CD4-positive, alpha-beta memory T cell (primary cell): ENCODE data around the gene STAT3. TPM values are rescaled to one million over a fixed set of nuclear protein-coding genes. Genes with fewer than 3 reads are reported as not detected.
"Not testable (repeated sequence)": the region's sequence is repeated elsewhere in the genome, so short reads cannot be mapped to it uniquely, and the experiment has no call there.

ENCODE experiments used
- CTCF ChIA-PET: fragments of 350-600 bp; sonication (Branson Sonifier 250); formaldehyde crosslinking; loops from one replicate; lab custom pipeline; 2021; ENCODE audit warnings: inconsistent platforms; ENCODE audit not compliant: partially characterized antibody; lab: Charles Lee
- POLR2A ChIA-PET: fragments of 350-600 bp; sonication (Branson Sonifier 250); formaldehyde crosslinking; loops from one replicate; lab custom pipeline; 2021; ENCODE audit not compliant: partially characterized antibody; lab: Charles Lee
- DNase-seq, 5 donors: peaks; one replicate each; pipeline versions ENCODE4 v3.0.0 to v3.0.0-alpha.2; 2020 to 2022; ENCODE audit warnings: mixed read lengths in 1 of 5
- H3K27ac ChIP-seq: one replicate; pipeline ENCODE4 v1.7.0; 2013; ENCODE audit warnings: low read depth, low read length
- H3K27me3 ChIP-seq: 2 replicates; pipeline ENCODE4 v1.7.0; 2013; ENCODE audit warnings: mild to moderate bottlenecking, low read length, moderate library complexity; ENCODE audit not compliant: insufficient read depth
- H3K36me3 ChIP-seq: 2 replicates; pipeline ENCODE4 v1.7.0; 2013; ENCODE audit warnings: mild to moderate bottlenecking, low read length, moderate library complexity; ENCODE audit not compliant: insufficient read depth
- H3K4me1 ChIP-seq: 2 replicates; pipeline ENCODE4 v1.7.0; 2013; ENCODE audit warnings: mild to moderate bottlenecking, low read length, moderate library complexity; ENCODE audit not compliant: insufficient read depth
- H3K4me3 ChIP-seq, 2 donors: one replicate each; pipeline ENCODE4 v1.7.0; 2013; ENCODE audit warnings: low read length in 2 of 2, mild to moderate bottlenecking in 1 of 2
- H3K9me3 ChIP-seq, 2 donors: one replicate each; pipeline ENCODE4 v1.7.0; 2013; ENCODE audit warnings: low read length in 2 of 2, control low read depth in 1 of 2; ENCODE audit not compliant: control insufficient read depth in 1 of 2
- H3K27ac Mint-ChIP-seq, 7 donors: one replicate each; pipeline ENCODE4 v1.8.0; 2020 to 2021; ENCODE audit warnings: mixed read lengths in 7 of 7, mild to moderate bottlenecking in 6 of 7, inconsistent platforms in 3 of 7, moderate library complexity in 3 of 7
- H3K27me3 Mint-ChIP-seq, 2 donors: one replicate each; pipeline ENCODE4 v1.8.0; 2020 to 2021; ENCODE audit warnings: mixed read lengths in 2 of 2
- H3K36me3 Mint-ChIP-seq, 2 donors: one replicate each; pipeline ENCODE4 v1.8.0; 2020 to 2021; ENCODE audit warnings: mixed read lengths in 2 of 2, inconsistent platforms in 1 of 2, mild to moderate bottlenecking in 1 of 2
- H3K4me1 Mint-ChIP-seq, 4 donors: one replicate each; pipeline ENCODE4 v1.8.0; 2020 to 2021; ENCODE audit warnings: mixed read lengths in 4 of 4, mild to moderate bottlenecking in 1 of 4
- H3K4me3 Mint-ChIP-seq, 8 donors: one replicate each; pipeline ENCODE4 v1.8.0; 2020 to 2021; ENCODE audit warnings: mixed read lengths in 8 of 8, mild to moderate bottlenecking in 7 of 8, moderate library complexity in 6 of 8, inconsistent platforms in 3 of 8
- H3K9me3 Mint-ChIP-seq, 8 donors: one replicate each; pipeline ENCODE4 v1.8.0; 2020 to 2021; ENCODE audit warnings: mixed read lengths in 8 of 8, mild to moderate bottlenecking in 5 of 8, inconsistent platforms in 3 of 8, moderate library complexity in 1 of 8
- intact Hi-C: fragments of 100-400 bp; cut with micrococcal nuclease; formaldehyde crosslinking; loops from one replicate; pipeline ENCODE4 v1.15.1; 2023
- polyA plus RNA-seq, 2 donors: library from polyadenylated mRNA; unstranded; fragments of 300-500 nt; fragmentation: Illumina TruSeq; gene quantifications; one replicate each; pipeline ENCODE4 v1.2.3, GENCODE V29; 2021
- total RNA-seq, 2 experiments: library from RNA; stranded (reverse); gene quantifications; one replicate each; pipeline ENCODE4 v1.2.3, GENCODE V29; 2021

STAT3 gene
- total and polyA plus RNA-seq, 4 experiments from 2014 or later: 103 to 147 (median 130) TPM

DNA sequence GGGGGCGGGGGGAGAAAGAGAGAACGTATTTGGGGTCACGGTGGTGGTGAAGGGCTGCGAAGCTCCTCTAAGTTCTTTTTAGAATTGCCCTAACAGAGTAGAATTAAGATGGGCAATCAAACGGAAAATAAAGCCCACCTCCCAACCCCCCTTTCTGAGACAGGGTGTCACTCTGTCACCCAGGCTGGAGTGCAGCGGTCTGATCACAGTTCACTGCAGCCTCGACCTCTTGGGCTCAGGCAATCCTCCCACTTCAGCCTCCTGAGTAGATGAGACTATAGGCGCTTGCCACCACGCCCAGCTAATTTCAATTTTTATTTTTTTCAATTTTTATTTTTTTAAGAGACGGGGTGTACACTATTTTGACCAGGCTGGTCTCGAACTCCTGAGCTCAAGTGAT is 35.5 kb upstream of the STAT3 start:
- ChIA-PET CTCF (interaction anchor here (0.6 to 2.2 kb wide), 8 partner anchors 9 to 103 kb away, joined by 3 to 7 read pairs (median 5); no protein-coding TSS in a partner anchor), POLR2A (interaction anchor here (0.6 kb wide), 1 partner anchor 37 kb away, joined by 3 read pairs; no protein-coding TSS in a partner anchor)
- Mint-ChIP-seq H3K27me3 (peaks cover 7 to 25% of the 10 kb centered on the region in 2 donors), H3K9me3 (no peaks in the 10 kb centered on the region), H3K4me1 (peaks cover 6 to 24% (median 12%) of the 10 kb centered on the region in 4 donors), H3K36me3 (no peaks in the 10 kb centered on the region), H3K4me3 (peak overlapping the region in 4 of 8 donors; percentile 64 to 91 (median 82)), H3K27ac (no peak overlapping the region)
- H3K36me3 ChIP-seq: no peaks in the 10 kb centered on the region
- no peak overlapping the region for H3K4me3 ChIP-seq
- no peak overlapping the region for H3K27ac ChIP-seq
- H3K27me3 ChIP-seq: peaks cover 12% of the 10 kb centered on the region
- no peaks in the 10 kb centered on the region for H3K9me3 ChIP-seq
- no peak for DNase-seq
- intact Hi-C loops: loop anchor here (5.0 kb wide), 1 partner anchor 34 kb away; the partner anchor contains the start of gene ATP6V0A1
- H3K4me1 ChIP-seq: peaks cover 21% of the 10 kb centered on the region

- ChIA-PET POLR2A (interaction anchor here (0.6 to 1.9 kb wide), 4 partner anchors 34 to 111 kb away, joined by 3 to 7 read pairs (median 4); partner anchors contain the start of gene STAT3), CTCF (interaction anchor here (0.6 to 2.2 kb wide), 11 partner anchors 9 to 111 kb away, joined by 3 to 7 read pairs (median 5); no protein-coding TSS in a partner anchor)
- intact Hi-C loops: loop anchor here (5.0 kb wide), 1 partner anchor 34 kb away; the partner anchor contains the start of gene ATP6V0A1
- peak within 1 kb of the TSS; percentile 76 to 95 (median 84) for H3K4me3 Mint-ChIP-seq
- H3K9me3 Mint-ChIP-seq: no peaks in the 10 kb centered on the region
- H3K4me3 ChIP-seq: peak within 1 kb of the TSS in 1 of 2 donors; percentile 53
- no peaks in the 10 kb centered on the region for H3K9me3 ChIP-seq
- no peak within 1 kb of the TSS for H3K27ac ChIP-seq
- H3K27ac Mint-ChIP-seq: peak within 1 kb of the TSS in 4 of 7 donors; percentile 2 to 35 (median 22)
- H3K36me3 Mint-ChIP-seq: no peaks in the 10 kb centered on the region
- H3K36me3 ChIP-seq: no peaks in the 10 kb centered on the region
- H3K4me1 ChIP-seq: peaks cover 17% of the 10 kb centered on the region
- peaks cover 4 to 21% (median 12%) of the 10 kb centered on the region in 4 donors for H3K4me1 Mint-ChIP-seq
- peaks cover 7 to 20% of the 10 kb centered on the region in 2 donors for H3K27me3 Mint-ChIP-seq
- no peak for DNase-seq
- H3K27me3 ChIP-seq: peaks cover 12% of the 10 kb centered on the region
Observed at GRCh38 chr17:42422958-42423712, 34.9 kb upstream of the STAT3 start, which contains the start of gene CAVIN1. Gene CAVIN1, minus strand, starts transcription at chr17:42423256. Its CDS starts 159 bp downstream, at chr17:42423097.

DNA sequence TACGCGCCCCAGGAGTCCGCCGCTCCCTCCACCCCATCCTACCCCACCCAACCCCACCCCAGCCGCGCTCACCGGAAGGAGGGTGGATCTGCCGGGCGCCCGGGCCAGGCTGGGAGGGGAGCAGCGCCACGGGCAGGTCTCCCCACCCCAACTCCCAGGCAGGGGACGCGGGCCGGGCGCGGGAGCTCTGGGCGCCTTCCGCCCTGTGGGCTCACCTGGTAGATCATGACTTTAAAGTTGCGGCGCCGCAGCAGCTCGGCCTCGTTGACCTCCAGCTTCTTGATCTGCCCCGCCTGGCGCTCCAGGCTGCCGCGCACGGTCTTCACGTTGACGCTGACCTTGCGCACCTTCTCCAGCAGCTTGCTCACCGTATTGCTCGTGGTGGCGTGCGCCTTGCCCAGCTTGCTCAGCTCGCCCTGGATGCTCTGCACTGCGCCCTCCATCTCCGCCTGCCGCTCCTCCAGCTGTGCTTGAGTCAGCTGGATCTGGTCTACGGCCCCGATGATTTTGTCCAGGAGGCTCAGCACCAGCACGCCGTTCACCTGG is 34.2 kb upstream of the STAT3 start:
- H3K27me3 ChIP-seq: peaks cover 12% of the 10 kb centered on the region
- ChIA-PET POLR2A (interaction anchor here (1.0 to 1.9 kb wide), 3 partner anchors 33 to 111 kb away, joined by 3 to 7 read pairs (median 4); partner anchors contain the start of gene STAT3), CTCF (interaction anchor here (0.7 to 2.2 kb wide), 10 partner anchors 8 to 111 kb away, joined by 3 to 7 read pairs (median 5); no protein-coding TSS in a partner anchor)
- Mint-ChIP-seq H3K27ac (peak overlapping the region in 4 of 7 donors; percentile 2 to 35 (median 22)), H3K36me3 (no peaks in the 10 kb centered on the region), H3K9me3 (no peaks in the 10 kb centered on the region), H3K4me1 (peaks cover 4 to 21% (median 12%) of the 10 kb centered on the region in 4 donors), H3K4me3 (peak overlapping the region; percentile 76 to 95 (median 84)), H3K27me3 (peaks cover 7 to 20% of the 10 kb centered on the region in 2 donors)
- intact Hi-C loops: loop anchor here (5.0 kb wide), 1 partner anchor 35 kb away; the partner anchor contains the start of gene ATP6V0A1
- DNase-seq: peak in 3 of 5 donors; percentile 20 to 31 (median 22)
- H3K27ac ChIP-seq: no peak overlapping the region
- no peaks in the 10 kb centered on the region for H3K36me3 ChIP-seq
- H3K9me3 ChIP-seq: no peaks in the 10 kb centered on the region
- peak overlapping the region in 1 of 2 donors; percentile 53 for H3K4me3 ChIP-seq
- peaks cover 17% of the 10 kb centered on the region for H3K4me1 ChIP-seq

DNA sequence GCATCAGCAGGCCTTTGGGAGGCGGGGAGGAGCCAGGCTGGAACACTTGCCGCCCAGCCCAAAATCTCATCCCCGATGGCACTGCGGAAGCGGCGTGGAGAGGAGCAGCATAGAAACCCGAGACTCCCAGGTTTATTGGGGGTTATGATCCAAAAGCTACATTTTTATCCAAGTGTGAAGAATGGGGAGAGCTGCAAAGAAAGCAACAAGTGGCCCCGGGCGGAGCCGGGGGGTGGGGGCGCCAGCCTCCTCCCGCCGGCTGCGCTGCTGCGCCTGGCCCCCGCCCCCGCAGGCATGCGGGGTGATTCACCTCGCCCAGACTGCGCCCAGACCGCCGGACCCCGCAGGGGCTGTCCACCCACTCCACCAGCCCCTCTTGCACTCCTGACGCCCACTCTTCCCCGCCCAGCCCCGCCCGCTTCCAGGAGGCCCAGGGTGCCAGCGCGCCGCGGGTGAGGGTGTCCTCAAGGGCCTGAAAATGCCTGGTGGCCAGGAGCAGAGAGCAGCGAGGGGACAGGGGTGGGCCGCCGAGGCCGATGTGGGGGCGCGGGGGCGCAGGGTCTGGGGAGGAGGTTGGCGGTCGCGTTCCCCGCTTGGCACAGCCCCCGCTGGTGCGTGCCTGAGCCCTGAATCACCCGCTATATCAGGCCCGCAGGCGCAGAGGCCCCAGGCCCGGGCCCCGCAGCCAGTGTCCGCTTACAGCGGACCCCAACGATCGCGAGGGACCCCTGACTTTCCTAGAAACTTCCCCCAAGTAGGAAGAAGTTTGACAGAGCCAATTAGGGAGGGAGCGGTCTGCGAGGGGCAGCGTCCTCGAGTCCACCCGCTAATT is 33.5 kb upstream of the STAT3 start:
- CTCF ChIA-PET: interaction anchor here (1.0 to 2.2 kb wide), 6 partner anchors 96 to 110 kb away, joined by 3 to 6 read pairs (median 5); no protein-coding TSS in a partner anchor
- Histone ChIP-seq H3K27ac (no peak overlapping the region), H3K27me3 (peaks cover 12% of the 10 kb centered on the region), H3K4me1 (peaks cover 17% of the 10 kb centered on the region), H3K9me3 (no peaks in the 10 kb centered on the region), H3K4me3 (no peak overlapping the region), H3K36me3 (no peaks in the 10 kb centered on the region)
- DNase-seq: no peak
- Mint-ChIP-seq H3K27me3 (peaks cover 7 to 20% of the 10 kb centered on the region in 2 donors), H3K4me1 (peaks cover 4 to 21% (median 12%) of the 10 kb centered on the region in 4 donors), H3K36me3 (no peaks in the 10 kb centered on the region), H3K27ac (peak overlapping the region in 1 of 7 donors; percentile 73), H3K9me3 (no peaks in the 10 kb centered on the region), H3K4me3 (peak overlapping the region; percentile 65 to 83 (median 79))
- POLR2A ChIA-PET: interaction anchor here (1.0 to 1.9 kb wide), 3 partner anchors 33 to 133 kb away, joined by 3 to 7 read pairs (median 4); partner anchors contain the start of gene STAT3
- intact Hi-C loops: loop anchor here (5.0 kb wide), 1 partner anchor 36 kb away; the partner anchor contains the start of gene ATP6V0A1

DNA sequence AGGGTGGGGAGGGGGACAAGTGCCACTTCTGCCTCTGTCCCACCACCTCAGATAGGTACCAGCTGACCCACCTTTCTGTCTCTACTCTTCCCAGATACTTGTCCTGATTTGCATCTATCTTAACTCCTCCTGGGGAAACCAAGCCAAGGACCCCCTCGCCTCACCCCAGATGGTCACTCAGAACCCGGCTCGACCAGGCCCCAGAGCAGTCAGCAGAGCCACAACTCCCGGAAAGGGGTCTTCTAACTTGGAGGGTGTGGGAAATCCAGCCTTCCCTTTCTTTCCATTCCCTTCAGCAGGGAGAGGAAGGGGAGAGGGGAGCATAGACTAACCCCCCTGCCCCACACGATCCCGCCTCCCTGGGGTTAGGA is 32.9 kb upstream of the STAT3 start:
- ChIA-PET POLR2A (interaction anchor here (1.2 to 1.9 kb wide), 2 partner anchors 109 to 134 kb away, joined by 3 to 7 read pairs; no protein-coding TSS in a partner anchor), CTCF (interaction anchor here (1.0 kb wide), 1 partner anchor 97 kb away, joined by 3 read pairs; no protein-coding TSS in a partner anchor)
- Histone ChIP-seq H3K4me3 (no peak overlapping the region), H3K27me3 (peaks cover 12% of the 10 kb centered on the region), H3K27ac (no peak overlapping the region), H3K9me3 (no peaks in the 10 kb centered on the region), H3K4me1 (peaks cover 17% of the 10 kb centered on the region), H3K36me3 (no peaks in the 10 kb centered on the region)
- H3K36me3 Mint-ChIP-seq: no peaks in the 10 kb centered on the region
- no peaks in the 10 kb centered on the region for H3K9me3 Mint-ChIP-seq
- H3K4me1 Mint-ChIP-seq: peaks cover 4 to 21% (median 12%) of the 10 kb centered on the region in 4 donors
- H3K27me3 Mint-ChIP-seq: peaks cover 7 to 20% of the 10 kb centered on the region in 2 donors
- no peak for DNase-seq
- H3K4me3 Mint-ChIP-seq: peak overlapping the region; percentile 47 to 82 (median 65)
- intact Hi-C loops: loop anchor here (5.0 kb wide), 1 partner anchor 36 kb away; the partner anchor contains the start of gene ATP6V0A1
- H3K27ac Mint-ChIP-seq: no peak overlapping the region

GRCh38 chr17:42417981-42418380 is 29.7 kb upstream of the STAT3 start:
- peaks cover 29% of the 10 kb centered on the region for H3K4me1 ChIP-seq
- H3K4me3 ChIP-seq, H3K27ac ChIP-seq, H3K36me3 ChIP-seq, H3K27me3 Mint-ChIP-seq, intact Hi-C loops, H3K36me3 Mint-ChIP-seq, H3K9me3 ChIP-seq, POLR2A ChIA-PET, H3K27me3 ChIP-seq, DNase-seq, H3K4me3 Mint-ChIP-seq, H3K9me3 Mint-ChIP-seq: not testable (repeated sequence)
- CTCF ChIA-PET: interaction anchor here (1.7 kb wide), 1 partner anchor 102 kb away, joined by 4 read pairs; no protein-coding TSS in a partner anchor
- Mint-ChIP-seq H3K4me1 (peaks cover 10 to 32% (median 21%) of the 10 kb centered on the region in 4 donors), H3K27ac (peak overlapping the region in 1 of 7 donors; percentile 22)
